Measurements from ENCODE around the gene OR2F1.

OR2F1 gene

GRCh38 chr7:143974459-143974858, 19.8 kb downstream of the OR2F1 start:
- no peak for TF ChIP-seq CTCF (IDR thresholded peaks at IDR 0.05; ENCODE audit: low read length, missing control alignments)
- H3K4me3 ChIP-seq (replicated peaks; ENCODE audit: low read depth, low read length) = no peak overlapping the region
- no peak for DNase-seq (ENCODE audit: low read depth)

- no peak for TF ChIP-seq CTCF (IDR thresholded peaks at IDR 0.05; ENCODE audit: low read length, missing control alignments)
- no peak for DNase-seq (ENCODE audit: low read depth)
- H3K4me3 ChIP-seq (replicated peaks; ENCODE audit: low read depth, low read length) = no peak overlapping the region
Observed at GRCh38 chr7:143975617-143976016, 21.0 kb downstream of the OR2F1 start.

- DNase-seq (ENCODE audit: low read depth) = no peak
- no peak overlapping the region for H3K4me3 ChIP-seq (replicated peaks; ENCODE audit: low read depth, low read length)
- no peak for TF ChIP-seq CTCF (IDR thresholded peaks at IDR 0.05; ENCODE audit: low read length, missing control alignments)
Observed at GRCh38 chr7:143978585-143978984, 23.9 kb downstream of the OR2F1 start.

DNA sequence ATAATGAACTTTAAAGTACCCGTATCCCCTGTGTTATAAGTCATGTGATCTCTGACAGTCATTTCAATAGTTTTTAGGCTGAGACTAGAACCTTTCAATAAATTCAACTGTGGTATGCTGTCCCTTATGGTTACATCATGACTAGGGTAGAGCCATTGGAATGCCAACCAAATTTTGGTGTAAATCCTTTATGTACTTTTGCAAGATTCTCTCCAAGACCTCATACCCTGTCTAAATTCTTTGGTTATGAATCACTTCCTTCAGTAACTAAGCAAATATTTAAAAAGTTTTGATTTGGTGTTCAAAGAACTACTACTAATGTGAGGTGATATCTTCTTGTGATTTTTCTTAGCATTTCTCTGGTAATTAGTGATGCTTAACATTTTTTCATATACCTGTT, 24.7 kb downstream of the OR2F1 start:
- H3K4me3 ChIP-seq (replicated peaks; ENCODE audit: low read depth, low read length) = no peak overlapping the region
- TF ChIP-seq CTCF (IDR thresholded peaks at IDR 0.05; ENCODE audit: low read length, missing control alignments) = no peak
- peak; percentile 84 for DNase-seq (ENCODE audit: low read depth)

- DNase-seq (ENCODE audit: low read depth) = no peak
- H3K4me3 ChIP-seq (replicated peaks; ENCODE audit: low read depth, low read length) = no peak overlapping the region
- no peak for TF ChIP-seq CTCF (IDR thresholded peaks at IDR 0.05; ENCODE audit: low read length, missing control alignments)
Observed at GRCh38 chr7:143979998-143980397, 25.4 kb downstream of the OR2F1 start.

GRCh38 chr7:143980746-143981510, 26.3 kb downstream of the OR2F1 start:
- no peak for TF ChIP-seq CTCF (IDR thresholded peaks at IDR 0.05; ENCODE audit: low read length, missing control alignments)
- no peak overlapping the region for H3K4me3 ChIP-seq (replicated peaks; ENCODE audit: low read depth, low read length)
- no peak for DNase-seq (ENCODE audit: low read depth)

DNA sequence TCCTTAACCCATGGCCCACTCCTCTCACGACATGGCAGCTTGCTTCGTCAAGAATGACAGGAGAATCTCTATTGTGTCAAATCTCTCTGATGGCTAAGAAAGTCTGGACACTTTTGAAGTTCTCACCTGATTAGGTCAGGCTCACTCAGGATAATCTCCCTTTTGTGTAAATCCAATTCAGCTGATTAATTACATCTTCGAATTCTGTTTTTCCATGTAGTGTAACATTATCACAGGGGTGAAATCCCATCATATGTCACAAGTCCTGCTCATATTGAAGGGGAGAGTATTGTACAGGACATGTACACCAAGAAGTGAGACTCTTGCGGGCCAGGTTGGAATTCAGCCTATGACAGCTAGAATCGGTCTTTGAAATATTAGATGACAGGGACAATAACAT, 29.3 kb downstream of the OR2F1 start:
- DNase-seq (ENCODE audit: low read depth) = no peak
- no peak for TF ChIP-seq CTCF (IDR thresholded peaks at IDR 0.05; ENCODE audit: low read length, missing control alignments)

More for the DNA sequence above, 29.3 kb downstream of the OR2F1 start:
- H3K4me3 ChIP-seq (replicated peaks; ENCODE audit: low read depth, low read length) = no peak overlapping the region

Data from fibroblast of pulmonary artery (primary cell).